NOMO-1 (cell line): ENCODE measurements around the gene CLDN5.
A peak's percentile ranks its signal among the peaks of the same experiment; 100 is the strongest.

Source experiments
- DNase-seq, 2 experiments: peaks; one replicate each; lab custom pipeline; 2025; ENCODE audit not compliant: unreplicated experiment in 2 of 2; lab: John Stamatoyannopoulos, UW

CLDN5 gene

GRCh38 chr22:19523240-19524169 lies 705 bp downstream of the CLDN5 start:
- DNase-seq: peak; percentile 25 to 46

DNA sequence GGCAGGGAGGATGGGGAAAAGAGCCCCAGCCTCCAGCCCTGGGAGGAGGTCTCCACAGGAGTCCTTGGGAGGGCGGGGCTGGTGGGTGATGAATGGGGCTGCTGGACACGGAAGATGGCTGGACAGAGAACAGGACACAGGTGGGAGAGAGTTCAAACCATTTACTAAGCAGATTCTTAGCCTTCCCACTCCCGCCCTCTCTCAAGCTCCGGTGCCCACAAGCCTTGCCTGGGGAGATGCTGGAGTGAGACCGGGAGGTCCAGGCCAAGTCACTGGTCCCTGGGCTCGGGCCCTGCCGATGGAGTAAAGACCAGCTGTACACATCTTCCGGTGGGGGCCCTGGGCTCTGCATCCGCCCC lies 1.4 kb downstream of the CLDN5 start:
- no peak for DNase-seq

DNA sequence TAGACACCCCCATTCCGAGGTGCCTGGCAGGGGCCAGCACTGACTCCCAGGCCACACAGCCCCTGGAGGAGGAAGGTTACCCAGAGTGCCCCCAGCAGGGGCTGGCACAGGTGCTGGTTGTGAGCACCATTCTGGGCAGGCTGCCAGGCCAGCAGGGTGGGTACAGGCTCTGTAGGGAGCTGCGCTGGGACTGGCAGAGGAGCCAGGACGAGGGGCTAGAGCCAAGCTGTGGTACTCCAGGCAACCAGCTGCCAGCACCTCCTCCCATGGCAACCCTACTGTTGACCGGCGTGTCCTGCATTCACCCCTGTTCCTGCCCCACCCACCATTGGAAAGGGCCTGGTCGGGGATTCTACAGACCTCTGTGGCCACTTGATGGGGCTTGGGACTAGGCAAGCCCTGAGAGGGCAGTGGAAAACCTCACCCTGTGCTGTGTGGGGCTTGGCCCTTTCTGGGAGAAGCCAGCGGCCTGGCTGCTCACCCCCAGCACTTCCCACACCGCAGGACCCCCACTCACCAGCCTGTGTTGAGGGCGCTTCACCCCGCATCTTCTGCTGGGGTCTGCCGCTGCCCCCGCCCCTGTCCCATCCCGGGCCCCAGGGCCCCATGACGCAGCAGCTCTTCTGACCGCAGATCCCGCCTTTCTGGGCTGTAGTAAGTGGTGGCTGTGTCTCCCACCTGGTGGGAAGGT lies 1.9 kb downstream of the CLDN5 start:
- no peak for DNase-seq

GRCh38 chr22:19520566-19521305 lies 3.5 kb downstream of the CLDN5 start:
- no peak for DNase-seq

DNA sequence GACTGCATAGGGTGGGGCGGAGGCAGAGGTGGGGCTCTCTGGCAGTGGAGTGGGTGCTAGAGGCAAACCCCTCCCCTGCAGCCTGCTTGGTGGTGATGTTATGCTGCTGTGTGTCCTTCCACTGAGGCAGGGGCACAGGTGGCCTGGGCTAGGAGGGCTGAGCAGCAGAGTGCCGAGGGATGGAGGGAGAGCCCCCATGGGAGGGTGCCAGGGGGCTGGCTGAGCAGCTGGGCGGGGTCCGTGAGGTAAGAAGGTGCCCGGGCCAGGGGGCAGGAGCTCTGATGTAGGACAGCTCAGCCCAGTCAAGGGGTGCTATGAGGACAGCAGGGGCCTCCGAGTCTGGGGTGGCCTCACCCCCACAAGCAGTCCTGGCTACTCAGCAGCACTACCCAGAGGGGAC lies 4.2 kb downstream of the CLDN5 start:
- no peak for DNase-seq

GRCh38 chr22:19519041-19519926 lies 4.9 kb downstream of the CLDN5 start:
- no peak for DNase-seq

GRCh38 chr22:19518635-19519034 lies 5.6 kb downstream of the CLDN5 start:
- no peak for DNase-seq

- no peak for DNase-seq
Observed at GRCh38 chr22:19517919-19518611, 6.1 kb downstream of the CLDN5 start.

DNA sequence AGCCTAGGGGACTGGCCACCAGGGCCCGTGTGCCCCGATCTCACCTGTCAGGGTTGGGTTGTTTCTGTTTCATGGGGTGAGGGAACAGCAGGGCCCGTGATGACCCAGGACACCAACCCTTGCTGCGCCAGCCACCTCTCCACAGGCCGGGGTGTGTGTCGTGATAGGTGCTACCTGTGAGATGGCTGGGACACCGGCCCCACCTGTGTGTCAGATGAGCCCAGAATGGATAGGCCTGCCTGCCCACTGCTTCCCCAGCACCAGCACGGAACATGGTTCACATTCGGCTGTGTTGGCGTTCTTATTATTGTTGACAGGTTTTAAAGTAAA lies 7.1 kb downstream of the CLDN5 start:
- DNase-seq: no peak

- DNase-seq: no peak
Observed at GRCh38 chr22:19516378-19517170, 7.6 kb downstream of the CLDN5 start.

DNA sequence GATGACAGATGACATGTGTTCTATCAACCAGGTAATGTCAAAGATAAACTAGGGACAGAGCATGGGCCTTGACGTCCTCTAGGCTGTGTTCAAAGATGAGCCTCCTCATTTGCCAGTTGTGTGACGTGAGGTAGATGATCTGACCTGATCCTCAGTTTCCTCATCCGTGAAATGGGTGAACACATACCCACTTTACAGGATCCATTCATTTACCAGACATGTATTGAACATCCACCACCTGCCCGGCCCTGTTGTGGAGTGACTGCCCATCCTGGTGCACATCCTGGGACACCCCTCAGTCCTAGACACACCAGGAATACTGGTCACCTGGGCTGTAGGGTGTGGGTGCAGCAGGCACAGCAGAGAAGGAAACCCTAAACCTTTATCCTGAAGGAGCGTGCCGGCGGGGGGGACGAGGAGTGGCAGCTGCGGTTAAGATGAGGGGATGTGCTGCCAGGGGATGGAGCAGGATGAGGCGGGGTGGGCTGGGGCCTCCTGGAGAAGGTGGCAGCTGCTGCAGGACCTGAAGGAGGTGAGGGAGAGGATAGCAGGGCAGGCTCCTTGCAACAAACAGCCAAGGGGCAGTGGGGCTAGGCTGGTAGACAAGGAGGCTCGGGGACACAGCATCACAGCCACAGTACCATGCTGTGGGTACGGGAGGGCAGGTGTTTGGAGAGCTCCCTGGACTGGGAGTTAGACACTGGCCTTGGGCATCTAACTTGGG lies 8.4 kb downstream of the CLDN5 start:
- no peak for DNase-seq

DNA sequence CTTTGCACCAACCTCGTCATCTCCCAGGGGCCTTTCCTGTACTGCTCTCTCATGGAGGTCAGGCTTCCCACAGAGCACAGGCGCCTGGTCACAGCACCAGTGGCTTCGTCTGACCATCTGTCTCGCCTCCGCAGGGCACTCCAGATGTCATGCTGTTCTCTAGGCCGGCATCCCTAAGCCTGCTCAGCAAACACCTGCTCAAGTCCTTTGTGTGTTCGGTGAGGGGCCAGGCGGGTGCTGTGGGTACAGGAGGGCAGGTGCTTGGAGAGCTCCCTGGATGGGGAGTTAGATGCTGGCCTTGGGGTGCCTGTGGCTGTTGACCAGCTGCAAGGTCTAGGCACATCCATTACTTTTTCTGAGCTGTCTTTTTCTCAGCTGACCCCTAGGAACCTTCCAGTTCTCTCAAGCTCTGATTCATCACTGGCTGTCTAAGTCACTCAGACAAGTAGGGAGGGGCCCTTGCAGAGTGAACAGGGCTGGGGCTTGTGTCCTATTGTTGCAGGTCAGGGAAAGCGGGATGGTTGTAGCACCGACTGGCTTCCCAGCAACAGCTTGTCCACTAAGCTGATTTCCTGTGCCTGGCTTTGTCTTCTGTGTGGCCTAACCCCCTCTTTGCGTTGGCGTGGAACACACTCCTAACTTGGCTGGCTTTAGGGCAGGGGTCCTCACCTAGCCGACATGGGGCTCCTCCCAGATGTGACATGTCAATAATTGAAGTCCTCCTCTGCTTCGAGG lies 9.2 kb downstream of the CLDN5 start:
- no peak for DNase-seq

DNA sequence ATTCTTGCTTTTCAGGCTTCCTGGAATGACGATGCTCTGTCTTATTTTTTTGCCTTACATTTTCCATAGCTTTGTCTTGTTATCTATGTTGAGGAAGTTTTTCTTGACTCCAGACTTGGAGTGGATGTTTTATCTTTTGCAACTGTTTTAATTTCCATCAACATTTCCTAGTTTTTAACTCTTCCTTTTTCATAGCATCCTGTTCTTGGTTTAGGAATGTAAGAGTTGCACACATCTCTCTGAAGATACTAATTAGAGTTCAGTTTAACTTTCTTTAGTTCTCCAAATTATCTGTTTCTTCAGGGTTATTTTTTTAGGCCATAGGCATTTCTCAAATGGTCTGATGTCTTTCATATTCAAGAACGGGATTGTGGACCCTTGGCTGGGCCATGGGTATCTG lies 10.4 kb downstream of the CLDN5 start:
- DNase-seq: no peak

DNA sequence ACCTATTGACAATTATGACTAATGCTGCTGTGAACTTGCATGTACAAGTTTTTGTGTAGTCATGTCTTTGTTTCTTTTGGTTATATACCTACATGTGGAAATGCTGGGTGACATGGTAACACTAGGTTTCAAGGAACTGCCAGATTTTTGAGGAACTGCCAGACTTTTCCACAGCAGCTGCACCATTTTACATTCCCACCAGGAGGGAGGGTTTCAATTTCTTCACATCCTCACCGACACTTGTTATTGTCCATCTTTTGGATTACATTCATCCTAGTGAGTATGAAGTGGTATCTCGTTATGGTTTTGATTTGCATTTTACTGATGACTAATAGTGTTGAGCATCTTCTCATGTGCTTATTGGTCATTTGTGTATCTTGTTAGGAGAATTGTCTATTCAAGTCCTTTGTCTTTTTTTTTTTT lies 13.3 kb downstream of the CLDN5 start:
- DNase-seq: no peak

GRCh38 chr22:19509923-19510322 lies 14.3 kb downstream of the CLDN5 start:
- no peak for DNase-seq

- DNase-seq: no peak
Observed at GRCh38 chr22:19509191-19509590, 15.0 kb downstream of the CLDN5 start.

DNA sequence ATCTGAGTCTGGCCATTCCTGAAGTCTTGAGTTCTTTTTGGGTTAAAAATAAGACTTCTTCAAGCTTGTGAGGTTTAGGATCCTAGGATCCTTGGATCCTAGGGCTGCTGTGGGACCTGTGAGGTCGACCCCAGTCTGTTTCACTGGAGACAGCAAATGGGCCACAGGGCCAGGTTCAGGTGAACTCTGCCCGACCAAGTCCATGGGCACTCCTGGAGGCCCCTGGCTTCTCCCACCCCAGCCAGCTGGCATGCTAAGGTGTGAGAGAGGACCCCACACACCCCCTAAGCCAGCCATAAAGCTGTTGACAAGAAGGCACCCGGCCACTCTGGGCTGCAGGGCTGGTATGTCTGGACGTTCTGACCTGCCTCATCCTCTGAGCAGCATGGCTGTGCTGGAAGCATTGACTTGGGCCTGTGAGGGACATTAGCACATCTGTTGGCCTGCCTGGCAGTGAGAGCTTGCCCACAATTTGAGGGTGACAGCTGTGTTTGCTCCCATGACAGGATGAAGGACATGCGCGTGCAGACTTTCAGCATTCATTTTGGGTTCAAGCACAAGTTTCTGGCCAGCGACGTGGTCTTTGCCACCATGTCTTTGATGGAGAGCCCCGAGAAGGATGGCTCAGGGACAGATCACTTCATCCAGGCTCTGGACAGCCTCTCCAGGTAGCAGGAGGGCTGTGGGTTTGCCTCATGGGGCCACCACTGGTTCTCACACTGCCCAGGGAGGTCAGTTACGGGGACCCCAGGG lies 16.0 kb downstream of the CLDN5 start:
- no peak for DNase-seq
